Ureter (tissue), 1 donor: Measurements from ENCODE around the gene ACP5. TPM values are rescaled to one million over a fixed set of nuclear protein-coding genes. Genes with fewer than 3 reads are reported as not detected.
"Not testable (repeated sequence)": the region's sequence is repeated elsewhere in the genome, so short reads cannot be mapped to it uniquely, and the experiment has no call there.

Experiments used
- DNase-seq: peaks from one replicate; pipeline ENCODE4 v3.0.0-alpha.2; 2020; ENCODE audit warnings: low spot score
- total RNA-seq: library from RNA; stranded (reverse); gene quantifications from one replicate; pipeline ENCODE4 v1.2.4, GENCODE V29; 2023
- donor health status: DM: yes; HTN: yes; CAD: no.

Gene ACP5
- 19.9 TPM for total RNA-seq

DNA sequence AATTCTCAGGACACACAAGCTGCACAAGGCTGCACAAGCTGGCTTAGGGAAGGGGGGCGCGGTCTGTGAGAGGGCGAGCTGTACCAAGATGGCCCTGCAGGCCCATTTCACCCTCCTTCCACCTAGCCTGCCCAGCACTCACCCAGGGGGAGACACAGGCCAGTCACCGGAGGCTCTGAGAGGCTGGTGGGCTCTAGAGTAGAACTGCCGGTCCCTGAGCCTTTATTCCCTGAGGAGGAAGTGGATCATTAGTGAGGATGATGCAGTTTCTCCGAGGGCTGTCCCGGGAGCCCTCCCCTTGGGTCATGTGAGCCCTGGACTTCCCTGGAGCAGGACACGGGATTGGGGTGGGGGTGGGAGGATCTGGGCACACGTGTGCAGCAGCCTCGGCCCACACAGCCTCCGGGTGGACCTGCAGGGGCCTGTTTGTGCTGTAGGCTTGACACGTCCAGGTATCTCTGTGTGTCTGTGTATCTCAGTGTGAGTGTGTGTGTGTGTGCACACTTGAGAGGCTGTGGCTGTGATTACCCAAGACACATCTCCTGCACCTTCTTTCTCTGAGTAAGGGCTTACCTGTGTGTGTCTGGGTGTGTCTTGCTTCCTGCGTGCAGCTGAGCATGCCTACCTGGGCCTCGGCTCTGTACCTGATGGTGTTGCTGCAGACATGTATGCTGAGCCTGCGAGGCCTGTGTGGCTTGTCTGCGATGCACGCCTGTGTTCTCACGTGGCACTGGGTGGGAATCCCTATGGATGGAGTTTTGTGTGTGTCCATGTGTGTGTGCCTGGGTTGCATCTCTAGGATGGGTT, at the start of gene ACP5:
ACP5 (minus strand) TSS at position 195 of the 807 bp plus-strand sequence. CDS start 328 bp downstream, outside the sequence.
- no peak for DNase-seq

DNA sequence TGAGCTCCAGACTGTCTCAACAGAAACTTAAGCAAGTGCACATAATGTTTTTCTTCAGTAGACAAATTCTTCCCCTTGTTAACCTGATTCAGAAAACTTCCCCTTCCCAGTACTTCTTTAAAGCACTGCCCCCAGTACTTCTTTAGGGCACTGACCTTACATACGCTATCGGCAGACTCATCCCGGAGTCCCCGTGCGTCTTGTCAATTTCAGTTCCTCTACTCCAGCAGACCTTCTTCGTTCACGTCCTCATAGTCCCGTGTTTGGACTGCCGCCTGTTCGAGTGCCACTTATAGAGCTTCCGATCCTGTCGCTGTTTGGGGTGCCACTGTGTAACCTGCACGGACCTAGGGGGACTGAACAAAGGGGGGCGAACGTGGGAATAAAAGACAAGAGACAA, 48.8 kb upstream of the ACP5 start:
- no peak for DNase-seq

DNA sequence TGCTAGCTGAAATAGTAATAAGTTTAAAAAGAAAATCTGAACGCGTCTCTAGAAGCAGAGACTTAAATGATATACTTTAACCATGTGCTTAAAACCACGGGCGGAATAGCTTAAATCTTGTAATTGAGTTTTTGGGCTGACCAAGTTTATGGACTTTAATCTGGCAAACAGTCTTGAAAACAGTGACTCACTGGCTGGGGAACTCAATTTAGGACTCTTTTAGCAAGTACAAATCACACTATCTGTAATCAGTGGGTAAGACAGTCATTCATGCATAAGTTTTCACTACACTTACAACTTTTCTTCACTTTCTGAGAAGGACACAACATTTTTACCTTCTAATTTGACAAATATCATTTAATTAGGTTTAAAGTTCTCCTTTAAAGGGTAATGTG, 46.6 kb upstream of the ACP5 start:
- DNase-seq = no peak

DNA sequence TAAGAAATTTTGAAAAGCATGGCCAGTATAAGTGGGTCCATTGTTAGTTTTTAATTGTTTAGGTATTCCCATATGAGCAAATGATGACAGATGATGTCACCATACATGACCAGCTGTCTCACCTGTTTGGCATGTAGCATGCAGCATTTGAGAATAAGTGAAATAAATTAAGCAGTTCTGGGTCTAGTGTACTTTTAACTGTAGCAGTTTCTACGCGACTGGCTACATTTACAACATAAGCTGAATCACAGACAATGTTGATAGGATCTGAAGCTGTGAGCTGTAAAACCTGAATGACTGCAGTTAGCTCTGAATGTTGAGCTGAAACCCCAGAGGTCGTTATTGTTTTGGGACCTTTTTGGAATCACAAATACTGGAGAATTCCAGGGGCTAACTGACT, 45.0 kb upstream of the ACP5 start:
- DNase-seq = not testable (repeated sequence)

DNA sequence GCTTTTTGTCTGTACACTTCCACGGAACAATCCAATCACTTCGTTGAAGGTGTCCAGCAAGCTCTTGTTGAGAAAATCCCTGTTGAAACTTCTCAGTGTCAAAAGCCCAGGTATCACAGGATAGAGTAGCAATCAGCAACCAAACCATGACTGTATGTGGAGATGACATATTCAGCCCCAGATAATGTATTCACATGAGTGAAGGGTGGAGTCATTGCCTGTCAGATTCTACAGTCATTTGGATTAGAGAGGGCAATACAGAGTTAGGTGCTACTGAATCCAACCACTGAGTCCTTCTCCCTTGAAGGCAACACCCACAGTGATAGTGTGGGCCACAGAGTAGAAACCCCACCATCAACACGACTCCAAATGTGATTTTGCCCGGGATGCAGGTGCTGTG, 43.1 kb upstream of the ACP5 start:
- no peak for DNase-seq

DNA sequence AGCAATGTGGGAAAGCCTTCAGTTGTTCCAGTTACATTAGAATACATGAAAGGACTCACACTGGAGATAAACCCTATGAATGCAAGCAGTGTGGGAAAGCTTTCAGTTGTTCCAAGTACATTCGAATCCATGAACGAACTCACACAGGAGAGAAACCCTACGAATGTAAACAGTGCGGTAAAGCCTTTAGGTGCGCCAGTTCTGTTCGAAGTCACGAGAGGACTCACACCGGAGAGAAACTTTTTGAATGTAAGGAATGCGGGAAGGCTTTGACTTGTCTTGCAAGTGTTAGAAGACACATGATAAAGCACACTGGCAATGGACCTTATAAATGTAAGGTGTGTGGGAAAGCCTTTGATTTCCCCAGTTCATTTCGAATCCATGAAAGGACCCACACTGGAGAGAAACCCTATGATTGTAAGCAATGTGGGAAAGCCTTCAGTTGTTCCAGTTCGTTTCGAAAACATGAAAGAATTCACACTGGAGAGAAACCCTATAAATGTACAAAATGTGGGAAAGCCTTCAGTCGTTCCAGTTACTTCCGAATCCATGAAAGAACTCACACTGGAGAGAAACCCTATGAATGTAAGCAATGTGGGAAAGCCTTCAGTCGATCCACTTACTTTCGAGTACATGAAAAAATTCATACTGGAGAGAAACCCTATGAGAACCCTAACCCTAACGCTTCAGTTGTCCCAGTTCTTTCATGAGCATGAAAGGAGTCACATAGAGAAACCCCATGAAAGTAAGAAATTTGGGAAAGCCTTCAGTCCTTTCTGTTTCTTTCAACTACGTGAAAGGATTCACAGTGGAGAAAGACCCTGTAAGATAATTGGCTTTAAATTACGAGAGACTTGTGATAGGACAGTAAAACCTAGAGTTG, 40.0 kb upstream of the ACP5 start:
- DNase-seq = no peak

DNA sequence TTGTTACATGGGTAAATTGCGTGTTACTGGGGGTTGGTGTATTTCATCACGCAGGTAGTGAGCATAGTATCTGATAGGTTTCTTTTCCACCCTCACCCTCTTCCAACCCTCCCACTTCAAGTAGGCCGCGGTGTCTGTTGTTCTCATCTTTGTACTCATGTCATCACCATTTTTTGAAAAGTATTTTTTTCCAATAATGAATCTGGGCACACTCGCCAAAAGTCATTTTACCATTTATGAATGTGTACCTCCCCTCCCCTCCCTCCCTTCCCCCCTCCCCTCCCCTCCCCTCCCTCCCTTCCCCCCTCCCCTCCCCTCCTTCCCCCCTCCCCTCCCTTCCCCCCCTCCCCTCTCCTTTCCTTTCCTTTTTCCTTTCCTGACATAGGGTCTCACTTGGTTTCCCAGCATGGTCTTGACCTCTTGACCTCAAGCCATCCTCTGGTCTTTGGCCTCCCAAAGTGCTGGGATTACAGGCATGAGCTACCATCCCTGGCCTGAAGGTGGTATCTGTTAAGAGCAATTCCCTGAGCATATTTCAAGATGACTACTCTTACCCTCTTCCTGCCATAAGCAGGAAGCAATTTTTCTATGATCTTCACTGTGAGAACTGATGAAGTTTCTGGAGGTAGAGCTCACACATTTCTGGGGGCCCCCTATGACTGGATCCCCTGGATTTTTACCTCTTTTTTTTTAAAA, 35.5 kb upstream of the ACP5 start:
- no peak for DNase-seq

DNA sequence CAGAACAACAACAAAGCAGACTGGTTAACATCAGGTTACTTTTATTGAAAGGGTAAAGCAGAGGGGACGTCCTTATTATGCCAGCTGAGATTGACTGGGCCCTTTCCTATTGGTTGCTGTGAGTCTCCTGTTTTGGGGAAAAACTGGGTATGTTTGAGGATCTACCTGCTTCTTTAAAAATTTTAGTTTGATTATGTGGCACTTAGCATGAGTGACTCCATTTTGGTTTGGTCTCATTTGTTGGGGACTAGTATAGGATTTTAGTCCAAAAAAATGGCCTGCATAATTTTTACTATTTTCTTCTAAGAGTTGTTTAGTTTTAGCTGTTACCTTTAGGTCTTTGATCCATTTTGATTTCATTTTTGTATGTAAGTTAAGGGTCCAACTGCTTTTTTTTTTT, 34.3 kb upstream of the ACP5 start:
- DNase-seq = no peak

DNA sequence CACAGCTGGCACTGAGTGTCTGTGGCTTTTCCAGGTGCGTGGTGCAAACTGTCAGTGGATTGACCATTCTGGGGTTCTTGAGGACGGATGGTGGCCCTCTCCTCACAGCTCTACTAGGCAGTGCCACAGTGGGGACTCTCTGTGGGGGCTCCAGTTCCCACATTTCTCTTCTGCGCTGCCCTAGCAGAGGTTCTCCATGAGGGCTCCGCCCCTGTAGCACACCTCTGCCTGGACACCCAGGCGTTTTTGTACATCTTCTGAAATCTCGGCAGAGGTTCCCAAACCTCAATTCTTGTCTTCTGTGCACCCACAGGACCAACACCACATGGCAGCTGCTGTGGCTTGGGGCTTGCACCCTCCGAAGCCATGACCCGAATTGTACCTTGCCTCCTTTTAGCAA, 29.0 kb upstream of the ACP5 start:
- DNase-seq = no peak

DNA sequence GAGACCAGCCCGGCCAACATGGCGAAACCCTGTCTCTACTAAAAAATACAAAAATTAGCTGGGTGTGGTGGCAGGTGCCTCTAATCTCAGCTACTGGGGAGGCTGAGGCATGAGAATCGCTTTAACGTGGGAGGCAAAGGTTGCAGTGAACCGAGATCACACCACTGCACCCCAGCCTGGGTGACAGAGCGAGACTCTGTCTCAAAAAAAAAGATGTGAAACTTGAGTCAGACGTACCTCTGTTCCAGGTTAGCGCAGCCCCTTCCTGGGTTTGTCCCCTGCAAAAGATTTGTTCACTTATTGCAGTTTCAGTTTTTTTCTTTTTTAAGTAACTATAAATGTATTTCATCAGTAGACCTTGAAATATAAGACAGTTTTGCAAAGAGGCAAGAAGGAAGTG, 22.3 kb upstream of the ACP5 start:
- not testable (repeated sequence) for DNase-seq

DNA sequence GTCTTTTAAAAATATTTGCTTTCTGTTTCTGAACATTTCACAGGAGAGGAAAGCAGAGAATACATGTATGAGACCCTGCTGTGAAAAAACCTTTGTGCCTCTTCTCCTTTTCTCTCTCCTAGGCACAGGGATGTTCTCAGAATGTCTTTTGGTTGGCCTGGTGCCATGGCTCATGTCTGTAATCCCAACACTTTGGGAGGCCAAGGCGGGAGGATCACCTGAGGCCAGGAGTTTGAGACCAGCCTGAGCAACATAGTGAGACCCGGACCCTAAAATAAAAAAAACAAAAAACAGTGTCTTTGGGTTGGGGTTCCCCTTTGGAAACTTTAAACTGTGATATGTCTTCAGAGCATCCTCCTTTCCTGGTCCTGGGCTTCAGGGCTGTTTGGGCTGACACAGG, 21.3 kb upstream of the ACP5 start:
- no peak for DNase-seq

DNA sequence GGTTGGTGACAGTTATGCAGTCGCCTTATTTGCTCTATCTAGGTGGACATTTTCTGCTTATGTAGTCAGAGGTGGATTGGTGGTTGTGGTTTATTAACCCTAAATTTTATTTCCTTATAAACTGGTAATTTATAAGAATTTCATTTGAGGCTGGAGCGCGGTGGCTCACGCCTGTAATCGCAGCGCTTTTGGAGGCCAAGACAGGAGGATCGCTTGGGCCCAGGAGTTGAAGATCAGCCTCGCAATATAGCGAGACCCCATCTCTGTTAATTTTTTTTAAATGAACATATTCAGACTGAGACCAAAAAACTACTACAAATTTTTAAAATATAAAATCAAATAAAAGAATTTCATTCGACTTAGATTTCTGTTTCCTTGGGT, 20.6 kb upstream of the ACP5 start:
- no peak for DNase-seq

DNA sequence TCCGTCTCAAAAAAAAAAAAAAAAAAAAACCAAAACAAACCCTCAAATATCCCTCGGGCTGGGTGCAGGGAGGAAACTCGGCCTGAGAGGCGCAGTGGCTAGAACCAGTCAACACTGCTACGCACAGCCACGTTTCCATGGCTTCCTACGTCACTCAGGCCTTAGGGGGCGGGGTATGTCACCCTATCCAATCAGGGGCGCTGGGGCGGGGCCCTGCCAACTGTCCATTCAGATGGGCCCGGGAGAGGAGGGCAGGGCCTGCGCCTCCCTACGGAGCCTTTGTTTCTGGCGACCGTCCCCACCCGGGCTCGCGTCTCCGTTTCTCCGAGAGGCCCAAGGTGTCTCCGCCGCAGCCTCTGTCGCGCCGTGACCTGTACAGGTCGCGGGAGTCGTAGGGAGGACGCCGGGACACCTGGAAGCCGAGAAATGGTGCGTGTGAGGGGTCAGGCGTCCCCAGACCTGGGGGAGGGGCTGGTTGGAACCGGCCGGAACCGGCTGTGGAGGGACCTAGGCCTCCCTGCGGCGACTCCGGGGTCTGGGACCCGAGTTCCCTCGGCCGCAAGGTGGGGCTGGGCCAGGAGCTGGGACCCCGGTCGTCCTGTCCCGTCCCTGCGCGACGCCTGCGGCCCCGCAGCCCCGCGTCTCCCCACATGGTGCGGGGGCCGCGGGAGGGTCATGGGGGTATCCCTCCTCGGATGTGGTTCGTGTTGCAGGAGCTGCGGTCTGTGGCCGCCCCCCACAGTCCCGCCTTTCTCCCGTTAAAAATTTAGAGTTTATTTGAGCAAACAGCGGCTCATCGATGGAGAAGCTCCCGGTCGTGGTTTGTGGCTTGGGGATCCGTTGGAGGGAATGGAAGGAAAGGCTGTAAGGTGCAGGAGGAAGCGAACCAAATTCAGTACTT, 20.0 kb upstream of the ACP5 start, which contains the start of gene ZNF627:
ZNF627 (plus strand) TSS at position 282 of the 901 bp plus-strand sequence; CDS start at position 427, 145 bp downstream.
- DNase-seq = peak; percentile 100

DNA sequence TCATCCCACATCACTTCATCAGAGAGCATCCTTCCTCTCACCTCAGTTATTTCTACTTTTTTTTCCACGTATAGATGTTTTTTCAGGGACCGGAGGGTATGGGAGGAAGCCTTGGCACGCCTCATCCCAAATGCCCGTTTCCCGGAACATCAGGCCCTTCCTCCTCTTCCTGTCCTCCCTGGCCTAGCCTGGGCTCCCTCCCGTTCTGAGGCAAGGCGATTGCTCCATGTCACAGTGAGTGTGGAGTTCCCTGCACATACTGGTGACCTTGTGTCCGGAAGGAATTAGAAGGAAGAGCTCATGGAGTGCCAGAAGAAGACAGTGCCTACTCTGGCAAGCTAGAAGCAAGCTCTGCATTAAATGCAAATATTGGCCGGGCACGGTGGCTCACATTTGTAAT, 18.7 kb upstream of the ACP5 start:
- DNase-seq = no peak

DNA sequence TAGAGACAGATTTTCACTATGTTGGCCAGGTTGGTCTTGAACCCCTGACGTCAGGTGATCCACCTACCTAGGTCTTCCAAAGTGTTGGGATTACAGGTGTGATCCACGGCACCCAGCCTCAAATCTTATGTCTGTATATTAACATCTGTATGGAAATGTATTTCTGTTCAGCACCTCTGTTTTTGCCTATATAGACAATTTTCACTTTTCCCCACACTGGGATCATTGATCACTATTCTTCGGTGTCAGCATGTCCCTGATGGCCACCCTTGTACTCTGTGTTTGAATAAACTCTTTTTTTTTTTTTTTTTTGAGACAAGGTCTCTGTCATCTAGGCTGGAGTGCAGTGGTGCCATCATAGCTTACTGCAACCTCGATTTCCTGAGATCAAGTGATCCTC, 16.6 kb upstream of the ACP5 start:
- no peak for DNase-seq

DNA sequence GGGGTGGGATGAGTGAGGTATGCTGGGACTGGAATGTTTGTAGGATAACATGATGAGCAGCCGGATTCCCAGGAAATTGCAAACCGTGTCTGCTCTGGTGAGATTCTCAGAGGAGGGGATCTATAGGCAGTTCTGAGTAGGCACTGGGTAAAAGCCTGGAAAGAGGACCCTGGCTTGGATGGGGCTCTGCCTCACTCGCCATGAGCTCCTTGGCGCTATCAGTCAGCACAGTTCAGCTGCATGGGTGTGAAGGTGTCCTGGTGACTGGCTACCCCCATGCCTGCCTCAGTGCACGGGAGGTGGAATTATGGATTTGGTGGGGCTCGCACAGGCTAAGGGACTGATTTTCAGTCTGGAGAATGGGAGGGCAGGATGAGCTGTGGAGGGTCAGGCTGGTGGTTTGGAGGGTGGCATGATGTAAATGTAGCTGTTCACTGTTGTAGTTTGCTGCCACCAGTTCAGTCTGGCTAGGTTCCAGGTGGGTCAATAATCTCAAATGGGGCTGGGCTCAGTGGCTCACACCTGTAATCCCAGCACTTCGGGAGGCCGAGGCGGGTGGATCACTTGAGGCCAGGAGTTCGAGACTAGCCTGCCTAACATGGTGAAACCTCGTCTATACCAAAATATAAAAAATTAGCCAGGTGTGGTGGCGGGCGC, 10.7 kb upstream of the ACP5 start:
- DNase-seq = no peak

DNA sequence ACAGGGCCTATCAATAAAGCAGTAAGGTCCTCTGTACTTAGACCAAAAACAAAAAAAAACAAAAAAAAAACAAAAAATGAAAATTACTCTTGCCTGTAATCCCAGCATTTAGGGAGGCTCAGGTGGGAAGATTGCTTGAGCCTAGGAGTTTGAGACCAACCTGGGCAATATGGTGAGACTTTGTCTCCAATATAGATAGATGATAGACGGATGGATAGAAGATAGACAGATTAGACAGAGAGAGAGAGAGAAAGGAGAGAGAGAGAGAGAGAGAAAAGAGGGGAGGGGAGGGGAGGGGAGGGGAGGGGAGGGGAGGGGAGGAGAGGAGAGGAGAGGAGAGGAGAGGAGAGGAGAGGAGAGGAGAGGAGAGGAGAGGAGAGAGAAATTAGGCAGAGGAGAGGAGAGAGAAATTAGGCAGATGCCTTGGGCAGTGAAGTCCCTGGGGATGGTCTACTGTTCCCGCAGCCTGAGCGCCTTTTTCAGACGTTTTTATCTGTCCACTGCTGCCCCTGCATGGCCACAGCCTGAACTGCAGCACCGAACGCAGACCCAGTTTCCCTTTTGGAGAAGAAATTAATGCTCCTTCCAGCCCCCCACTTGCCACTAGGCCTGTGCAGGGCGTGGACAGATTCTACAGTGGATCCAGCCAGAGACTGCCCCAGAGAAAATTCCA, 10.0 kb upstream of the ACP5 start:
- peak; percentile 77 for DNase-seq

DNA sequence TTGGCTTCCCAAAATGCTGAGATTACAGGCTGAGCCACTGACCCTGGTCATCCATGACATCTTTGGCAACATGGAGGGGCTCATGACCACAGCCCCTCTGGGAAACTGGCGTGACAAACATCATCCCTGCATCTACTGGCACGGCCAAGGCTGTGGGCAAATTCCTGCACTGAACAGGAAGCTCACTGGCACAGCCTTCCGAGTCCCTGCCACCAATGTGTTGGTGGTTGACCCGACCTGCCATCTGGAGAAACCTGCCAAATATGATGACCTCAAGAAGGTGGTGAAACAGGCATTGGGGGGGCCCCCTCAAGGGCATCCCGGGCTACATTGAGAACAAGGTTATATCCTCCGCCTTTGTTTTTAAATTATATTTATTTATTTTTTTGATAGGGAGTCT, 8.9 kb upstream of the ACP5 start:
- no peak for DNase-seq

DNA sequence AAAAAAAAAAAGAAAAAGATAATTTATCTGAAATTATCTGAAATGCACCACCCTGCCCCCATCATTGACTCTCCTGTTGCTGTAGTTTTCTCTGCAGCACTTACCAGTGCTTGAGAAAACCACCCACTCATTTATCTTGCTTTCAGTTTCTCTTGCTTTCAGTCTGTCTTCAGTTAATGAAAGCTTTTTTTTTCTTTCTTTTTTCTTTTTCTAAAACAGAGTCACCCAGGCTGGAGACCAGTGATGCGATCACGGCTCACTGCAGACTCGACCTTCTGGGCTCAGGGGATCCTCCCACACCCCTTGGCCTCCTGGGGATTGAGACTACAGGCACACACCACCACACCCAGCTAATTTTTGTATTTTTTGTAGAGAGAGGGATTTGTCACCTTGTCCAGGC, 4.3 kb upstream of the ACP5 start:
- no peak for DNase-seq

DNA sequence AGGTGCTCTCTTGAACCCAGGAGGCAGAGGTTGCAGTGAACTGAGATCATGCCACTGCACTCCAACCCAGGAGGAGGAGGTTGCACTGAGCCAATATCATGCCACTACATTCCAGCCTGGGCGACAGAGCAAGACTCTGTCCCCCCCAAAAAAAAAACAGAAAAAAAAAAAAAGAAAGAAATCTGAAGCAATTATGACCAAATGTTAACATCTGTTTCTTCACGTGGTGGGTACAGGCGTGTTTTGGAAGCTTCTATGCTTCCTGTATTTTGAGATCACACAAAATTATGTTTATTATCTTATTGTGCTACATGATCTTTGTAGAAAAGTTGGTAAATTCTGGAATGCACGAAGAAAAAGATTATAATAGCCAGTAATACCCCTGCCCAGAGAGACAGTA, 2.7 kb upstream of the ACP5 start:
- DNase-seq = no peak
